OCI-LY1 (cell line): ENCODE results near the gene GGN.

Source experiments
- CTCF ChIP-seq: fragments of 200-600 bp; sonication (generic), shearing (Covaris generic); IDR thresholded peaks from 2 replicates; pipeline ENCODE4 v1.5.1; 2017; ENCODE audit warnings: mild to moderate bottlenecking, antibody characterized with exemption, low read length, moderate library complexity, mixed read lengths
- EZH2 ChIP-seq: fragments of 200-600 bp; sonication (generic), shearing (Covaris generic); IDR thresholded peaks from 2 replicates; pipeline ENCODE4 v1.8.0; 2017; ENCODE audit warnings: borderline replicate concordance, mixed run types, mild to moderate bottlenecking, antibody characterized with exemption, low read length, moderate library complexity, mixed read lengths

GRCh38 chr19:38400361-38400760 is 12.5 kb upstream of the GGN start:
- TF ChIP-seq CTCF (no peak), EZH2 (no peak)
